Activated T-cell treated with anti-CD3 and anti-CD28 coated beads, Interleukin-2, amount 50 U/mL, for 72 hours (primary cell): ENCODE measurements around the gene ECI1. TPM values are rescaled to one million over a fixed set of nuclear protein-coding genes. Genes with fewer than 3 reads are reported as not detected.
"Not testable (repeated sequence)": the region's sequence is repeated elsewhere in the genome, so short reads cannot be mapped to it uniquely, and the experiment has no call there.

ENCODE experiments used
- ATAC-seq, 2 donors: fragments of 150-1000 bp; cut with Tn5 transposase; replicated peaks in 1 of 2; 2 replicates each; pipeline ENCODE4 v1.10.0; 2021; ENCODE audit warnings: moderate library complexity in 2 of 2, mild to moderate bottlenecking in 1 of 2
- DNase-seq, 2 donors: peaks; one replicate each; pipeline ENCODE4 v3.0.0; 2021 to 2022; ENCODE audit warnings: mixed read lengths in 1 of 2
- H3K27ac Mint-ChIP-seq: one replicate; pipeline ENCODE4 v1.8.0; 2022; ENCODE audit warnings: mild to moderate bottlenecking, moderate library complexity, mixed read lengths
- H3K27me3 Mint-ChIP-seq: one replicate; pipeline ENCODE4 v1.8.0; 2022; ENCODE audit warnings: low read depth, mixed read lengths
- H3K36me3 Mint-ChIP-seq, 2 donors: one replicate each; pipeline ENCODE4 v1.8.0; 2022; ENCODE audit warnings: mixed read lengths in 2 of 2, mild to moderate bottlenecking in 1 of 2; ENCODE audit not compliant: insufficient read depth in 2 of 2
- H3K4me1 Mint-ChIP-seq: one replicate; pipeline ENCODE4 v1.8.0; 2022; ENCODE audit warnings: low read depth, mixed read lengths
- H3K4me3 Mint-ChIP-seq, 2 donors: one replicate each; pipeline ENCODE4 v1.8.0; 2022; ENCODE audit warnings: mild to moderate bottlenecking in 2 of 2, mixed read lengths in 2 of 2, moderate library complexity in 2 of 2
- H3K9me3 Mint-ChIP-seq, 2 donors: one replicate each; pipeline ENCODE4 v1.8.0; 2022; ENCODE audit warnings: mixed read lengths in 2 of 2
- total RNA-seq, 2 donors: library from RNA; stranded (reverse); gene quantifications; one replicate each; pipeline ENCODE4 v1.2.3, GENCODE V29; 2022

ECI1 gene
- total RNA-seq, 2 donors from 2014 or later, result 101 to 102 TPM

- Mint-ChIP-seq H3K36me3 (no peaks in the 10 kb centered on the region), H3K27me3 (no peaks in the 10 kb centered on the region), H3K27ac (no peak overlapping the region), H3K4me1 (no peaks in the 10 kb centered on the region), H3K4me3 (no peak overlapping the region), H3K9me3 (no peaks in the 10 kb centered on the region)
- ATAC-seq (no peak), DNase-seq (no peak)
Measured at GRCh38 chr16:2275476-2276367, 24.3 kb upstream of the ECI1 start.

- no peak for ATAC-seq
- DNase-seq, result no peak
- H3K27ac Mint-ChIP-seq, result no peak overlapping the region
Measured at GRCh38 chr16:2273931-2274330, 22.5 kb upstream of the ECI1 start.

GRCh38 chr16:2273484-2273883 lies 22.1 kb upstream of the ECI1 start:
- ATAC-seq, result no peak
- Mint-ChIP-seq H3K27ac (no peak overlapping the region), H3K36me3 (no peaks in the 10 kb centered on the region), H3K9me3 (no peaks in the 10 kb centered on the region), H3K4me3 (no peak overlapping the region), H3K4me1 (peaks cover 13% of the 10 kb centered on the region), H3K27me3 (no peaks in the 10 kb centered on the region)
- no peak for DNase-seq

More at GRCh38 chr16:2273931-2274330, 22.5 kb upstream of the ECI1 start:
- Mint-ChIP-seq H3K27me3 (no peaks in the 10 kb centered on the region), H3K9me3 (no peaks in the 10 kb centered on the region), H3K36me3 (no peaks in the 10 kb centered on the region), H3K4me1 (peaks cover 12% of the 10 kb centered on the region), H3K4me3 (no peak overlapping the region)

- Mint-ChIP-seq H3K4me3 (no peak overlapping the region), H3K36me3 (peaks cover 0 to 5% of the 10 kb centered on the region in 2 donors), H3K9me3 (no peaks in the 10 kb centered on the region), H3K27ac (no peak overlapping the region), H3K4me1 (peaks cover 15% of the 10 kb centered on the region), H3K27me3 (no peaks in the 10 kb centered on the region)
- no peak for DNase-seq
- ATAC-seq, result no peak
Measured at GRCh38 chr16:2271848-2272461, 20.6 kb upstream of the ECI1 start.

GRCh38 chr16:2270588-2271470 lies 19.4 kb upstream of the ECI1 start:
- no peak for ATAC-seq
- Mint-ChIP-seq H3K27ac (no peak overlapping the region), H3K9me3 (no peaks in the 10 kb centered on the region), H3K36me3 (peaks cover 6 to 7% of the 10 kb centered on the region in 2 donors), H3K4me1 (peaks cover 27% of the 10 kb centered on the region), H3K4me3 (no peak overlapping the region), H3K27me3 (no peaks in the 10 kb centered on the region)
- no peak for DNase-seq

- H3K27me3 Mint-ChIP-seq, result no peaks in the 10 kb centered on the region
- H3K9me3 Mint-ChIP-seq, result no peaks in the 10 kb centered on the region
- peak overlapping the region in 1 of 2 donors; percentile 94 for H3K4me3 Mint-ChIP-seq
- DNase-seq (no peak), ATAC-seq (no peak)
- peaks cover 7 to 10% of the 10 kb centered on the region in 2 donors for H3K36me3 Mint-ChIP-seq
- no peak overlapping the region for H3K27ac Mint-ChIP-seq
- H3K4me1 Mint-ChIP-seq, result peaks cover 34% of the 10 kb centered on the region
Measured at GRCh38 chr16:2270070-2270462, 18.7 kb upstream of the ECI1 start.

GRCh38 chr16:2267913-2268666 lies 16.7 kb upstream of the ECI1 start, which contains the start of gene RNPS1:
Gene RNPS1 (minus strand): TSS chr16:2268126. CDS start chr16:2264643, 3,483 bp downstream.
- Mint-ChIP-seq H3K36me3 (peaks cover 7 to 21% of the 10 kb centered on the region in 2 donors), H3K27me3 (no peaks in the 10 kb centered on the region), H3K4me3 (peak within 1 kb of the TSS; percentile 94 to 98), H3K9me3 (no peaks in the 10 kb centered on the region), H3K27ac (peak within 1 kb of the TSS; percentile 99), H3K4me1 (peaks cover 44% of the 10 kb centered on the region)
- DNase-seq (peak; percentile 96 to 98), ATAC-seq (peak; percentile 92)

- H3K9me3 Mint-ChIP-seq, DNase-seq, H3K27me3 Mint-ChIP-seq: not testable (repeated sequence)
- peaks cover 10 to 25% of the 10 kb centered on the region in 2 donors for H3K36me3 Mint-ChIP-seq
- H3K4me3 Mint-ChIP-seq, result peak overlapping the region; percentile 94 to 98
- peak overlapping the region; percentile 99 for H3K27ac Mint-ChIP-seq
- peak; percentile 72 to 75 for ATAC-seq
- H3K4me1 Mint-ChIP-seq, result peaks cover 44% of the 10 kb centered on the region
Measured at GRCh38 chr16:2267505-2267912, 16.1 kb upstream of the ECI1 start.

GRCh38 chr16:2266887-2267286 lies 15.5 kb upstream of the ECI1 start:
- not testable (repeated sequence) for ATAC-seq, H3K27me3 Mint-ChIP-seq, H3K9me3 Mint-ChIP-seq
- DNase-seq, result peak in 1 of 2 donors; percentile 15
- H3K27ac Mint-ChIP-seq, result peak overlapping the region; percentile 94
- H3K36me3 Mint-ChIP-seq, result peaks cover 17 to 31% of the 10 kb centered on the region in 2 donors
- H3K4me1 Mint-ChIP-seq, result peaks cover 44% of the 10 kb centered on the region
- peak overlapping the region; percentile 94 to 98 for H3K4me3 Mint-ChIP-seq

GRCh38 chr16:2263026-2263425 lies 11.6 kb upstream of the ECI1 start:
- H3K27ac Mint-ChIP-seq, H3K27me3 Mint-ChIP-seq, H3K4me3 Mint-ChIP-seq, ATAC-seq, DNase-seq, H3K9me3 Mint-ChIP-seq: not testable (repeated sequence)
- peaks cover 31% of the 10 kb centered on the region for H3K4me1 Mint-ChIP-seq
- H3K36me3 Mint-ChIP-seq, result peaks cover 20 to 52% of the 10 kb centered on the region in 2 donors

- Mint-ChIP-seq H3K4me3 (no peak overlapping the region), H3K27ac (no peak overlapping the region), H3K4me1 (peaks cover 12% of the 10 kb centered on the region), H3K36me3 (peaks cover 19 to 58% of the 10 kb centered on the region in 2 donors), H3K9me3 (no peaks in the 10 kb centered on the region), H3K27me3 (no peaks in the 10 kb centered on the region)
- no peak for ATAC-seq
- no peak for DNase-seq
Measured at GRCh38 chr16:2260250-2260649, 8.9 kb upstream of the ECI1 start.

GRCh38 chr16:2258530-2258929 lies 7.1 kb upstream of the ECI1 start:
- H3K36me3 Mint-ChIP-seq, result peaks cover 19 to 53% of the 10 kb centered on the region in 2 donors
- H3K27ac Mint-ChIP-seq, DNase-seq, H3K4me1 Mint-ChIP-seq, H3K9me3 Mint-ChIP-seq, H3K4me3 Mint-ChIP-seq, ATAC-seq, H3K27me3 Mint-ChIP-seq: not testable (repeated sequence)
